H9 (cell line): ENCODE results near the gene PDCD11. TPM values are rescaled to one million over a fixed set of nuclear protein-coding genes. Genes with fewer than 3 reads are reported as not detected.

Experiments
- DNase-seq: peaks from one replicate; pipeline ENCODE4 v3.0.0-alpha.2; 2017
- H2AFZ ChIP-seq: one replicate; pipeline ENCODE4 v1.6.1; 2013; ENCODE audit warnings: mild to moderate bottlenecking, low read length, control low read depth, moderate library complexity
- H2AK5ac ChIP-seq: 2 replicates; pipeline ENCODE4 v1.6.1; 2013; ENCODE audit warnings: low read length, control low read depth, mixed read lengths; ENCODE audit not compliant: insufficient read length
- H2BK120ac ChIP-seq: one replicate; pipeline ENCODE4 v1.6.1; 2013; ENCODE audit warnings: low read depth, mild to moderate bottlenecking, low read length, control low read depth, inconsistent platforms; ENCODE audit not compliant: poor library complexity, severe bottlenecking
- H2BK12ac ChIP-seq: 2 replicates; pipeline ENCODE4 v1.6.1; 2013; ENCODE audit warnings: low read length, control low read depth, mixed read lengths, low read depth; ENCODE audit not compliant: insufficient read length
- H2BK15ac ChIP-seq: 2 replicates; pipeline ENCODE4 v1.6.1; 2013; ENCODE audit warnings: low read depth, low read length, control low read depth
- H2BK20ac ChIP-seq: one replicate; pipeline ENCODE4 v1.6.1; 2013; ENCODE audit warnings: low read depth, mild to moderate bottlenecking, low read length, control low read depth, inconsistent platforms; ENCODE audit not compliant: poor library complexity, severe bottlenecking
- H2BK5ac ChIP-seq: 2 replicates; pipeline ENCODE4 v1.6.1; 2013; ENCODE audit warnings: low read length, control low read depth, mixed read lengths; ENCODE audit not compliant: insufficient read length
- H3K14ac ChIP-seq: 2 replicates; pipeline ENCODE4 v1.6.1; 2013; ENCODE audit warnings: low read length, control low read depth; ENCODE audit not compliant: insufficient read depth
- H3K18ac ChIP-seq: 2 replicates; pipeline ENCODE4 v1.6.1; 2013; ENCODE audit warnings: low read depth, mild to moderate bottlenecking, mixed read lengths, low read length, control low read depth; ENCODE audit not compliant: insufficient read length
- H3K23ac ChIP-seq: 2 replicates; pipeline ENCODE4 v1.6.1; 2013; ENCODE audit warnings: low read length, control low read depth, mixed read lengths, low read depth; ENCODE audit not compliant: insufficient read length
- H3K23me2 ChIP-seq: 2 replicates; pipeline ENCODE4 v1.6.1; 2013; ENCODE audit warnings: low read depth, mild to moderate bottlenecking, mixed read lengths, low read length, control low read depth; ENCODE audit not compliant: insufficient read length, poor library complexity, severe bottlenecking
- H3K27ac ChIP-seq: 2 replicates; pipeline ENCODE4 v1.5.1; 2013; ENCODE audit warnings: low read length, control low read depth, mixed read lengths, low read depth; ENCODE audit not compliant: insufficient read length
- H3K27me3 ChIP-seq: 2 replicates; pipeline ENCODE4 v1.6.1; 2013; ENCODE audit warnings: low read length, control low read depth, inconsistent platforms; ENCODE audit not compliant: insufficient read depth
- H3K4ac ChIP-seq: 2 replicates; pipeline ENCODE4 v1.6.1; 2013; ENCODE audit warnings: low read depth, mild to moderate bottlenecking, control low read depth, inconsistent platforms, low read length, moderate library complexity
- H3K4me1 ChIP-seq: 2 replicates; pipeline ENCODE4 v1.6.1; 2013; ENCODE audit warnings: low read length, control low read depth, inconsistent platforms; ENCODE audit not compliant: insufficient read depth
- H3K4me2 ChIP-seq: 2 replicates; pipeline ENCODE4 v1.6.1; 2013; ENCODE audit warnings: low read length, control low read depth, mixed read lengths; ENCODE audit not compliant: insufficient read length, insufficient read depth
- H3K56ac ChIP-seq: 2 replicates; pipeline ENCODE4 v1.6.1; 2013; ENCODE audit warnings: low read depth, mild to moderate bottlenecking, mixed read lengths, low read length, control low read depth; ENCODE audit not compliant: insufficient read length
- H3K79me1 ChIP-seq: 2 replicates; pipeline ENCODE4 v1.6.1; 2013; ENCODE audit warnings: low read depth, mild to moderate bottlenecking, moderate library complexity, low read length, control low read depth, inconsistent platforms; ENCODE audit not compliant: insufficient read depth, poor library complexity, severe bottlenecking
- H3K79me2 ChIP-seq: 2 replicates; pipeline ENCODE4 v1.6.1; 2013; ENCODE audit warnings: low read length, control low read depth, inconsistent platforms; ENCODE audit not compliant: insufficient read depth
- H3K9ac ChIP-seq: 2 replicates; pipeline ENCODE4 v1.6.1; 2013; ENCODE audit warnings: low read length, control low read depth, mixed read lengths; ENCODE audit not compliant: insufficient read length; ENCODE audit errors: extremely low read depth
- H3K9me3 ChIP-seq: one replicate; pipeline ENCODE4 v1.6.1; 2013; ENCODE audit warnings: low read depth, low read length, inconsistent platforms; ENCODE audit not compliant: control insufficient read depth
- H3T11ph ChIP-seq: one replicate; pipeline ENCODE4 v1.6.1; 2013; ENCODE audit warnings: mild to moderate bottlenecking, low read length, control low read depth, inconsistent platforms
- H4K20me1 ChIP-seq: one replicate; pipeline ENCODE4 v1.6.1; 2013; ENCODE audit not compliant: control insufficient read depth, insufficient read length, insufficient read depth
- H4K5ac ChIP-seq: 2 replicates; pipeline ENCODE4 v1.6.1; 2013; ENCODE audit warnings: low read depth, mild to moderate bottlenecking, mixed read lengths, low read length, control low read depth; ENCODE audit not compliant: insufficient read length
- H4K8ac ChIP-seq: replicated peaks from 2 replicates; pipeline ENCODE4 v1.6.1; 2013; ENCODE audit warnings: low read length, control low read depth, mixed read lengths, low read depth; ENCODE audit not compliant: insufficient read length
- H4K91ac ChIP-seq: 2 replicates; pipeline ENCODE4 v1.6.1; 2013; ENCODE audit warnings: low read depth, mild to moderate bottlenecking, moderate library complexity, mixed read lengths, low read length, control low read depth; ENCODE audit not compliant: insufficient read length
- H3K27ac Mint-ChIP-seq, 3 experiments: 2 replicates in 2 of 3; 3 replicates in 1 of 3; pipeline ENCODE4 v1.8.0; 2020 to 2021; ENCODE audit warnings: mixed read lengths in 3 of 3, mild to moderate bottlenecking in 1 of 3, moderate library complexity in 1 of 3
- H3K27me3 Mint-ChIP-seq: 2 replicates; pipeline ENCODE4 v1.8.0; 2021; ENCODE audit warnings: low read depth, mild to moderate bottlenecking, moderate library complexity, mixed read lengths
- H3K36me3 Mint-ChIP-seq, 3 experiments: 2 replicates in 2 of 3; 3 replicates in 1 of 3; pipeline ENCODE4 v1.8.0; 2020 to 2021; ENCODE audit warnings: low read depth in 3 of 3, mixed read lengths in 3 of 3; ENCODE audit not compliant: insufficient read depth in 1 of 3
- H3K4me1 Mint-ChIP-seq, 2 experiments: 2 replicates each; pipeline ENCODE4 v1.8.0; 2020; ENCODE audit warnings: mixed read lengths in 2 of 2
- H3K4me3 Mint-ChIP-seq, 2 experiments: 2 replicates in 1 of 2; 3 replicates in 1 of 2; pipeline ENCODE4 v1.8.0; 2020 to 2021; ENCODE audit warnings: mild to moderate bottlenecking in 2 of 2, mixed read lengths in 2 of 2, moderate library complexity in 1 of 2
- H3K9me3 Mint-ChIP-seq, 2 experiments: 2 replicates in 1 of 2; 3 replicates in 1 of 2; pipeline ENCODE4 v1.8.0; 2020; ENCODE audit warnings: mild to moderate bottlenecking in 2 of 2, mixed read lengths in 2 of 2, moderate library complexity in 1 of 2
- CTCF ChIP-seq: fragments of 200-600 bp; sonication (generic); conservative IDR thresholded peaks from 3 replicates; pipeline ENCODE4 v1.8.0; 2021; ENCODE audit warnings: antibody characterized with exemption, mild to moderate bottlenecking
- WGBS: extraction: QIAGEN DNeasy Blood & Tissue Kit; methylation state at CpG from one replicate; pipeline ENCODE4 v1.1.7; 2013; ENCODE audit warnings: missing lambda C conversion rate, low lambda C conversion rate, mixed read lengths; ENCODE audit not compliant: insufficient read length; ENCODE audit errors: extremely low coverage; 5-methylcytosine and 5-hydroxymethylcytosine counted together
- total RNA-seq: library from RNA; stranded (reverse); gene quantifications from 2 replicates; pipeline ENCODE4 v1.2.1, GENCODE V29; 2021

PDCD11 gene
- total RNA-seq, 1 experiment from 2014 or later: 99.5 TPM

- Mint-ChIP-seq H3K4me1 (peaks cover 4 to 11% of the 10 kb centered on the region in 2 experiments; a peak in 3 of 4 replicates), H3K27ac (peak overlapping the region in 1 of 3 experiments; percentile 29; a peak in 2 of 7 replicates)
Observed at GRCh38 chr10:103450201-103450695, 53.8 kb downstream of the PDCD11 start.

More at GRCh38 chr10:103450201-103450695, 53.8 kb downstream of the PDCD11 start:
- Histone ChIP-seq H3K23me2 (no peaks in the 10 kb centered on the region), H3K18ac (no peak overlapping the region), H3K4ac (no peak overlapping the region), H3K79me1 (no peaks in the 10 kb centered on the region), H3K27me3 (no peaks in the 10 kb centered on the region), H3K79me2 (no peaks in the 10 kb centered on the region), H2BK5ac (no peak overlapping the region), H2BK15ac (no peak overlapping the region), H4K8ac (no peak overlapping the region), H3K9me3 (no peaks in the 10 kb centered on the region), H3K9ac (no peak overlapping the region), H3T11ph (no peak overlapping the region), H4K5ac (no peak overlapping the region), H3K23ac (no peak overlapping the region), H2BK12ac (no peak overlapping the region), H3K27ac (no peak overlapping the region), H2BK20ac (no peak overlapping the region), H2AFZ (no peak overlapping the region), H3K14ac (no peak overlapping the region), H4K20me1 (no peaks in the 10 kb centered on the region), H4K91ac (no peak overlapping the region), H2AK5ac (no peak overlapping the region), H3K56ac (no peak overlapping the region), H3K4me1 (no peaks in the 10 kb centered on the region), H3K4me2 (no peak overlapping the region), H2BK120ac (no peak overlapping the region)
- Mint-ChIP-seq H3K4me3 (no peak overlapping the region), H3K27me3 (no peaks in the 10 kb centered on the region), H3K9me3 (no peaks in the 10 kb centered on the region), H3K36me3 (peaks cover 9 to 38% (median 32%) of the 10 kb centered on the region in 3 experiments)
- TF ChIP-seq CTCF: no peak
- DNase-seq: no peak
- no CpG with 5 or more reads among the region's 12 CpGs for WGBS
